SK-N-MC (cell line): ENCODE data around the gene IGF1R.

ENCODE experiments used
- EZH2 ChIP-seq: fragments of 200-600 bp; sonication (generic); IDR thresholded peaks from one replicate; pipeline ENCODE4 v1.6.1; 2017; ENCODE audit warnings: antibody characterized with exemption
- FOXP2 ChIP-seq: optimal IDR thresholded peaks from 2 replicates; pipeline ENCODE3; 2011; ENCODE audit warnings: mild to moderate bottlenecking, moderate library complexity; ENCODE audit not compliant: insufficient read depth; ENCODE audit errors: extremely low read length, control extremely low read depth
- POLR2AphosphoS5 ChIP-seq: IDR thresholded peaks from 2 replicates; pipeline ENCODE4 v1.6.1; 2012; ENCODE audit warnings: mild to moderate bottlenecking, low read depth, low read length, borderline replicate concordance

- TF ChIP-seq EZH2 (no peak), POLR2AphosphoS5 (no peak), FOXP2 (no peak)
Measured at GRCh38 chr15:98678484-98678883, 30.1 kb downstream of the IGF1R start.
